ENCODE results near the gene CTTNBP2.

DNA sequence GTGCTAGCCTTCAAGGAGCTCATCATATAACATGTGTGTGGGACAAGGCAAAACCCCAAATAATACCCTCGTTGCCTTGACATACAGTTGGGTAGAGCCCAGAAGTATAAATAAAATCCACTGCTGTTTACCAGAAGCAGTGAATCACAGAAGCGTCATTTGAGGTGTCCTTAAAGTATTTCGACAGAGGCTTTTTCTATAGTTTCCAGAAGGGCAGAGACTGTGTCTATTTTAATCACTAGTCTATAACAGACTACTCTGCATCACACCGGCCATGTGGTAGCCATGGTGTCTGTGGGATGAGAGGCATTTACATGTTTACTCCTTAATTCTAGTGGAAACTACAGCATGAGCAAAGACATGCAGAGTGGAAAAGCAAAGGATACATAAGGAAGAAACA is 131.3 kb downstream of the CTTNBP2 start:
- TF ChIP-seq, protein P1, sequence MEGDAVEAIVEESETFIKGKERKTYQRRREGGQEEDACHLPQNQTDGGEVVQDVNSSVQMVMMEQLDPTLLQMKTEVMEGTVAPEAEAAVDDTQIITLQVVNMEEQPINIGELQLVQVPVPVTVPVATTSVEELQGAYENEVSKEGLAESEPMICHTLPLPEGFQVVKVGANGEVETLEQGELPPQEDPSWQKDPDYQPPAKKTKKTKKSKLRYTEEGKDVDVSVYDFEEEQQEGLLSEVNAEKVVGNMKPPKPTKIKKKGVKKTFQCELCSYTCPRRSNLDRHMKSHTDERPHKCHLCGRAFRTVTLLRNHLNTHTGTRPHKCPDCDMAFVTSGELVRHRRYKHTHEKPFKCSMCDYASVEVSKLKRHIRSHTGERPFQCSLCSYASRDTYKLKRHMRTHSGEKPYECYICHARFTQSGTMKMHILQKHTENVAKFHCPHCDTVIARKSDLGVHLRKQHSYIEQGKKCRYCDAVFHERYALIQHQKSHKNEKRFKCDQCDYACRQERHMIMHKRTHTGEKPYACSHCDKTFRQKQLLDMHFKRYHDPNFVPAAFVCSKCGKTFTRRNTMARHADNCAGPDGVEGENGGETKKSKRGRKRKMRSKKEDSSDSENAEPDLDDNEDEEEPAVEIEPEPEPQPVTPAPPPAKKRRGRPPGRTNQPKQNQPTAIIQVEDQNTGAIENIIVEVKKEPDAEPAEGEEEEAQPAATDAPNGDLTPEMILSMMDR (IDR thresholded peaks at IDR 0.05), result no peak
- no peak for TF ChIP-seq EZH2phosphoT487 (IDR thresholded peaks at IDR 0.05)
